GM12878 (cell line): Measurements from ENCODE around the gene DNAJC6. TPM values are rescaled to one million over a fixed set of nuclear protein-coding genes. Genes with fewer than 3 reads are reported as not detected.

Source experiments
- ATAC-seq: fragments of 200-7000 bp; cut with Tn5 transposase; 3 replicates; pipeline ENCODE4 v1.9.1; 2020; ENCODE audit warnings: mild to moderate bottlenecking, moderate library complexity
- BruUV-seq: library from RNA; stranded (reverse); fragments of 400-500 nt; replicated peaks from 2 replicates; lab custom pipeline; 2021; lab: Mats Ljungman, UMichigan
- CTCF ChIA-PET: fragments of 300-600 bp; sonication (Branson Sonifier 250); formaldehyde crosslinking; extraction: SDS; loops from one replicate; lab custom pipeline; 2021; ENCODE audit warnings: inconsistent platforms; lab: Yijun Ruan, JAX
- POLR2A ChIA-PET: fragments of 350-600 bp; formaldehyde crosslinking; extraction: SDS; loops from one replicate; lab custom pipeline; 2021; ENCODE audit warnings: inconsistent platforms; lab: Charles Lee
- RAD21 ChIA-PET: fragments of 300-600 bp; sonication (Branson Sonifier 250); formaldehyde crosslinking; loops from one replicate; lab custom pipeline; 2023; ENCODE audit warnings: antibody characterized with exemption; ENCODE audit not compliant: unreplicated experiment; lab: Charles Lee
- SMC1A ChIA-PET: fragments of 300-600 bp; sonication (Branson Sonifier 250); formaldehyde crosslinking; loops from one replicate; lab custom pipeline; 2023; ENCODE audit not compliant: unreplicated experiment, uncharacterized antibody; lab: Charles Lee
- DNase-seq: peaks from one replicate; pipeline ENCODE4 v3.0.0-alpha.2; 2011; ENCODE audit warnings: low read depth, low spot score
- FAIRE-seq: peaks from 3 replicates; lab custom pipeline; 2011; peaks lifted over from hg19 to GRCh38; lab: Jason Lieb, UNC
- H2AFZ ChIP-seq: 2 replicates; pipeline ENCODE4 v1.6.0; 2011; ENCODE audit warnings: low read depth, low read length, control low read depth; ENCODE audit not compliant: control insufficient read depth
- H3K27ac ChIP-seq: 2 replicates; pipeline ENCODE4 v1.5.1; 2011; ENCODE audit warnings: control low read depth; ENCODE audit not compliant: control insufficient read depth, insufficient read depth
- H3K27me3 ChIP-seq, 2 experiments: replicated peaks in 1 of 2; 2 replicates each; pipeline versions ENCODE4 v1.6.0 to v1.6.1; 2011; ENCODE audit warnings: low read length in 1 of 2; ENCODE audit not compliant: control insufficient read depth in 2 of 2, insufficient read depth in 2 of 2
- H3K36me3 ChIP-seq, 2 experiments: 2 replicates each; pipeline ENCODE4 v1.5.1; 2011; ENCODE audit warnings: low read length in 1 of 2; ENCODE audit not compliant: control insufficient read depth in 2 of 2, insufficient read depth in 2 of 2
- H3K4me1 ChIP-seq: 2 replicates; pipeline ENCODE4 v1.6.1; 2011; ENCODE audit warnings: mild to moderate bottlenecking, low read length, moderate library complexity, mixed read lengths; ENCODE audit not compliant: control insufficient read depth, insufficient read depth
- H3K4me2 ChIP-seq: 2 replicates; pipeline ENCODE4 v1.6.0; 2011; ENCODE audit warnings: control low read depth; ENCODE audit not compliant: control insufficient read depth, insufficient read depth
- H3K4me3 ChIP-seq: fragments of 200-600 bp; sonication (generic); 2 replicates; pipeline ENCODE4 v1.5.1; 2016
- H3K79me2 ChIP-seq: 2 replicates; pipeline ENCODE4 v1.6.0; 2011; ENCODE audit warnings: low read length; ENCODE audit not compliant: control insufficient read depth, insufficient read depth
- H3K9ac ChIP-seq: 2 replicates; pipeline ENCODE4 v1.8.0; 2011; ENCODE audit warnings: low read length, control low read depth, mixed read lengths; ENCODE audit not compliant: control insufficient read depth, insufficient read depth
- H3K9me3 ChIP-seq: replicated peaks from 3 replicates; pipeline ENCODE4 v1.5.1; 2011; ENCODE audit warnings: mild to moderate bottlenecking, low read length; ENCODE audit not compliant: control insufficient read depth, insufficient read depth
- H4K20me1 ChIP-seq: 2 replicates; pipeline ENCODE4 v1.6.0; 2011; ENCODE audit not compliant: control insufficient read depth, insufficient read depth
- FOXM1 ChIP-seq: IDR thresholded peaks from 2 replicates; pipeline ENCODE4 v1.6.1; 2012; ENCODE audit warnings: low read depth, mild to moderate bottlenecking, inconsistent platforms, low read length, moderate library complexity
- MTA3 ChIP-seq: IDR thresholded peaks from 2 replicates; pipeline ENCODE4 v1.6.1; 2012; ENCODE audit warnings: low read length, inconsistent platforms, borderline replicate concordance
- NKRF ChIP-seq: fragments of 450-650 bp; conservative IDR thresholded peaks from 2 replicates; pipeline ENCODE4 v1.6.1; 2017; ENCODE audit warnings: mild to moderate bottlenecking, moderate library complexity
- TAF1 ChIP-seq: IDR thresholded peaks from 2 replicates; pipeline ENCODE4 v1.6.1; 2011; ENCODE audit warnings: mild to moderate bottlenecking, low read depth, low read length, borderline replicate concordance
- ZBTB11 ChIP-seq: fragments of 450-650 bp; formaldehyde crosslinking; IDR thresholded peaks from 2 replicates; pipeline ENCODE4 v1.5.0; 2022; ENCODE audit warnings: mild to moderate bottlenecking, missing genetic modification characterization
- ZBTB4 ChIP-seq: fragments of 450-650 bp; formaldehyde crosslinking; IDR thresholded peaks from 2 replicates; pipeline ENCODE4 v1.4.0; 2022; ENCODE audit warnings: mild to moderate bottlenecking, moderate library complexity
- WGBS: methylation state at CpG from one replicate; pipeline ENCODE4 v1.1.6; 2016; ENCODE audit warnings: low lambda C conversion rate; ENCODE audit not compliant: insufficient replicate concordance, insufficient coverage; ENCODE audit errors: missing lambda C conversion rate; 5-methylcytosine and 5-hydroxymethylcytosine counted together
- in situ Hi-C: fragments of 300-500 bp; cut with MboI; formaldehyde crosslinking; loops from 9 replicates; pipeline ENCODE4 v1.14.3; 2018; ENCODE audit warnings: mixed read lengths
- intact Hi-C: fragments of 100-400 bp; cut with micrococcal nuclease; formaldehyde crosslinking; loops from one replicate; pipeline ENCODE4 v1.14.2; 2022; ENCODE audit not compliant: unreplicated experiment
- polyA plus RNA-seq, 11 experiments: library from polyadenylated mRNA; depleted of rRNA in 4 of 11; unstranded in 6 of 11; stranded (reverse) in 5 of 11; fragments of >200 nt; fragmentation: Nextera tagmentation in 4 of 11; fragmentation: Illumina TruSeq in 1 of 11; extraction: Ambion mirVana in 4 of 11; extraction: Trizol in 1 of 11; gene quantifications; 1 replicate in 1 of 11; 2 replicates in 10 of 11; pipeline versions ENCODE4 v1.2.1 to v1.2.3, GENCODE V29; 2011 to 2016; ENCODE audit warnings: inconsistent platforms in 2 of 11, missing spikeins in 2 of 11, low read depth in 1 of 11
- total RNA-seq, 4 experiments: library from RNA; depleted of rRNA in 3 of 4; stranded (reverse); fragments of >200 nt in 3 of 4; fragmentation: Illumina TruSeq in 1 of 4; extraction: Trizol in 1 of 4; gene quantifications; 2 replicates each; pipeline versions ENCODE4 v1.2.1 to v1.2.3, GENCODE V29; 2013 to 2021

Gene DNAJC6
- total and polyA plus RNA-seq, 10 of the 15 experiments (the other 5 are each of a cell fraction or from before 2014, with no cell fraction given): 0.08 to 4.3 (median 2.7) TPM

- ChIA-PET RAD21 (no interaction called here), CTCF (no interaction called here), POLR2A (no interaction called here), SMC1A (no interaction called here)
- Histone ChIP-seq H3K27me3 (no peaks in the 10 kb centered on the region), H3K9me3 (no peaks in the 10 kb centered on the region), H3K27ac (no peak overlapping the region), H4K20me1 (no peaks in the 10 kb centered on the region), H3K79me2 (no peaks in the 10 kb centered on the region), H3K9ac (no peak overlapping the region), H3K4me2 (no peak overlapping the region), H3K4me3 (no peak overlapping the region), H3K4me1 (no peaks in the 10 kb centered on the region), H2AFZ (no peak overlapping the region), H3K36me3 (no peaks in the 10 kb centered on the region)
- in situ Hi-C loops (no loop called here), intact Hi-C loops (no loop called here)
- no TSS peak for BruUV-seq
- WGBS: 31% methylated on average over 4 of the region's 4 CpGs
- ATAC-seq (no peak), DNase-seq (no peak), FAIRE-seq (no peak)
- TF ChIP-seq FOXM1: no peak
- no peak for TF ChIP-seq TAF1
- no peak for TF ChIP-seq NKRF
These were observed 11.6 kb upstream of the DNAJC6 start for GRCh38 chr1:65297706-65298105.

GRCh38 chr1:65299328-65299727, 10.0 kb upstream of the DNAJC6 start:
- ATAC-seq: no peak
- no peak for DNase-seq
- H3K36me3 ChIP-seq: no peaks in the 10 kb centered on the region
- ChIA-PET SMC1A (interaction anchor here (1.0 kb wide), 1 partner anchor 614 kb away, joined by 3 read pairs; no protein-coding TSS in a partner anchor), POLR2A (interaction anchor here (0.7 kb wide), 1 partner anchor 1284 kb away, joined by 3 read pairs; no protein-coding TSS in a partner anchor), CTCF (no interaction called here)
- H2AFZ ChIP-seq: no peak overlapping the region
- FAIRE-seq: no peak
- no TSS peak for BruUV-seq
- H3K9me3 ChIP-seq: no peaks in the 10 kb centered on the region
- TF ChIP-seq ZBTB4 (CRISPR knock-in tag): no peak
- no peak for TF ChIP-seq ZBTB11 (CRISPR knock-in tag)
- no peak for TF ChIP-seq MTA3
- TF ChIP-seq, all 136 proteins: peak for 0
- in situ Hi-C loops: no loop called here
- RAD21 ChIA-PET: no interaction called here
- Histone ChIP-seq H4K20me1 (no peaks in the 10 kb centered on the region), H3K4me1 (no peaks in the 10 kb centered on the region), H3K4me3 (no peak overlapping the region), H3K27ac (no peak overlapping the region), H3K79me2 (no peaks in the 10 kb centered on the region), H3K4me2 (no peak overlapping the region), H3K27me3 (no peaks in the 10 kb centered on the region), H3K9ac (no peak overlapping the region)
- WGBS: 7% methylated on average over 1 of the region's 1 CpG
- intact Hi-C loops: no loop called here
